RWPE2 (cell line): ENCODE measurements around the gene MYO18A.

Source experiments
- ATAC-seq: fragments of 200-7000 bp; cut with Tn5 transposase; 3 replicates; pipeline ENCODE4 v1.9.1; 2021; ENCODE audit warnings: low read depth
- DNase-seq: peaks from one replicate; pipeline ENCODE4 v3.0.0-alpha.2; 2020; ENCODE audit warnings: low spot score
- H3K27ac ChIP-seq: fragments of 450-650 bp; 2 replicates; pipeline ENCODE4 v1.5.1; 2017; ENCODE audit warnings: mild to moderate bottlenecking; ENCODE audit not compliant: poor library complexity, severe bottlenecking
- H3K27me3 ChIP-seq: fragments of 250-450 bp; sonication (Bioruptor Pico); 2 replicates; pipeline ENCODE4 v1.5.1; 2021; ENCODE audit warnings: mild to moderate bottlenecking, moderate library complexity; ENCODE audit not compliant: insufficient read depth, poor library complexity, severe bottlenecking
- H3K36me3 ChIP-seq: fragments of 250-450 bp; sonication (Bioruptor Pico); 2 replicates; pipeline ENCODE4 v1.5.1; 2020; ENCODE audit warnings: low read depth, mild to moderate bottlenecking, moderate library complexity
- H3K4me1 ChIP-seq: fragments of 250-450 bp; sonication (Bioruptor Pico); 2 replicates; pipeline ENCODE4 v1.5.1; 2021; ENCODE audit warnings: mild to moderate bottlenecking, moderate library complexity; ENCODE audit not compliant: insufficient read depth, poor library complexity, severe bottlenecking
- H3K4me3 ChIP-seq: fragments of 250-450 bp; sonication (Bioruptor Pico); 2 replicates; pipeline ENCODE4 v1.5.1; 2021; ENCODE audit warnings: mild to moderate bottlenecking, moderate library complexity; ENCODE audit not compliant: severe bottlenecking
- H3K9me3 ChIP-seq: fragments of 250-450 bp; sonication (Bioruptor Pico); 2 replicates; pipeline ENCODE4 v1.5.1; 2021; ENCODE audit warnings: mild to moderate bottlenecking, moderate library complexity; ENCODE audit not compliant: severe bottlenecking
- CTCF ChIP-seq: fragments of 450-650 bp; IDR thresholded peaks from one replicate; pipeline ENCODE4 v1.5.1; 2017; ENCODE audit warnings: mild to moderate bottlenecking, moderate library complexity; ENCODE audit not compliant: poor library complexity, severe bottlenecking

The MYO18A gene

GRCh38 chr17:29086628-29087332 lies 93.4 kb downstream of the MYO18A start:
- ATAC-seq (no peak), DNase-seq (no peak)
- Histone ChIP-seq H3K27me3 (no peaks in the 10 kb centered on the region), H3K4me3 (no peak overlapping the region), H3K27ac (no peak overlapping the region), H3K4me1 (no peaks in the 10 kb centered on the region), H3K9me3 (no peaks in the 10 kb centered on the region), H3K36me3 (peaks cover 39% of the 10 kb centered on the region)
- no peak for TF ChIP-seq CTCF

- Histone ChIP-seq H3K4me3 (no peak overlapping the region), H3K9me3 (no peaks in the 10 kb centered on the region)
- ATAC-seq: no peak
Observed at GRCh38 chr17:29085223-29085622, 95.0 kb downstream of the MYO18A start.

GRCh38 chr17:29084541-29085146 lies 95.6 kb downstream of the MYO18A start:
- Histone ChIP-seq H3K27ac (no peak overlapping the region), H3K36me3 (peaks cover 25% of the 10 kb centered on the region), H3K4me3 (no peak overlapping the region), H3K27me3 (no peaks in the 10 kb centered on the region), H3K4me1 (no peaks in the 10 kb centered on the region), H3K9me3 (no peaks in the 10 kb centered on the region)
- ATAC-seq: no peak
- DNase-seq: no peak
- no peak for TF ChIP-seq CTCF

More at GRCh38 chr17:29085223-29085622, 95.0 kb downstream of the MYO18A start:
- H3K27me3 ChIP-seq: no peaks in the 10 kb centered on the region
- no peaks in the 10 kb centered on the region for H3K4me1 ChIP-seq
- no peak for DNase-seq
- H3K27ac ChIP-seq: no peak overlapping the region
- peaks cover 27% of the 10 kb centered on the region for H3K36me3 ChIP-seq
- TF ChIP-seq CTCF: no peak

GRCh38 chr17:29080965-29081364 lies 99.2 kb downstream of the MYO18A start:
- no peaks in the 10 kb centered on the region for H3K9me3 ChIP-seq
- peaks cover 16% of the 10 kb centered on the region for H3K36me3 ChIP-seq
- DNase-seq (no peak), ATAC-seq (no peak)
- no peaks in the 10 kb centered on the region for H3K4me1 ChIP-seq
- no peak overlapping the region for H3K4me3 ChIP-seq
- TF ChIP-seq CTCF: no peak
- no peak overlapping the region for H3K27ac ChIP-seq
- no peaks in the 10 kb centered on the region for H3K27me3 ChIP-seq

GRCh38 chr17:29080323-29080722 lies 99.9 kb downstream of the MYO18A start:
- no peak overlapping the region for H3K27ac ChIP-seq
- H3K27me3 ChIP-seq: no peaks in the 10 kb centered on the region
- H3K4me1 ChIP-seq: no peaks in the 10 kb centered on the region
- H3K36me3 ChIP-seq: peaks cover 10% of the 10 kb centered on the region
- H3K4me3 ChIP-seq: no peak overlapping the region
- ATAC-seq (no peak), DNase-seq (no peak)
- H3K9me3 ChIP-seq: no peaks in the 10 kb centered on the region
- TF ChIP-seq CTCF: no peak
